Brain microvascular endothelial cell (primary cell): ENCODE results near the gene GDF7.

Source experiments
- DNase-seq: peaks from one replicate; pipeline ENCODE4 v3.0.0-alpha.2; 2020
- H3K27ac ChIP-seq: fragments of 250-450 bp; sonication (Bioruptor Pico); 2 replicates; pipeline ENCODE4 v1.5.1; 2020; ENCODE audit warnings: mild to moderate bottlenecking, moderate library complexity
- H3K27me3 ChIP-seq: fragments of 250-450 bp; sonication (Bioruptor Pico); replicated peaks from 2 replicates; pipeline ENCODE4 v1.5.1; 2020; ENCODE audit warnings: mild to moderate bottlenecking
- H3K36me3 ChIP-seq: fragments of 250-450 bp; sonication (Bioruptor Pico); replicated peaks from 2 replicates; pipeline ENCODE4 v1.5.1; 2020; ENCODE audit warnings: mild to moderate bottlenecking
- H3K4me3 ChIP-seq: 2 replicates; pipeline ENCODE4 v1.5.1; 2011; ENCODE audit warnings: low read depth, mild to moderate bottlenecking, control low read depth, low read length, moderate library complexity
- CTCF ChIP-seq: IDR thresholded peaks from 2 replicates; pipeline ENCODE4 v1.5.1; 2011; ENCODE audit warnings: low read depth, mild to moderate bottlenecking, moderate library complexity, low read length, control low read depth, inconsistent platforms; ENCODE audit errors: missing control alignments
- in situ Hi-C: cut with HindIII; loops from 2 replicates; pipeline ENCODE4 v1.10.0; 2017; ENCODE audit warnings: low sequenced_read_pairs, low pct_ligation_motif_present

The GDF7 gene

GRCh38 chr2:20634507-20635112 is 32.3 kb upstream of the GDF7 start:
- Histone ChIP-seq H3K27ac (no peak overlapping the region), H3K27me3 (no peaks in the 10 kb centered on the region), H3K36me3 (no peaks in the 10 kb centered on the region), H3K4me3 (no peak overlapping the region)
- DNase-seq, result peak; percentile 70
- peak; percentile 18 for TF ChIP-seq CTCF
- in situ Hi-C loops, result loop anchor here (25.0 kb wide), 1 partner anchor 222 kb away; no protein-coding TSS in a partner anchor

GRCh38 chr2:20635113-20635510 is 31.8 kb upstream of the GDF7 start:
- DNase-seq, result no peak
- H3K27me3 ChIP-seq, result no peaks in the 10 kb centered on the region
- no peak for TF ChIP-seq CTCF
- no peak overlapping the region for H3K27ac ChIP-seq
- no peak overlapping the region for H3K4me3 ChIP-seq
- no peaks in the 10 kb centered on the region for H3K36me3 ChIP-seq
- in situ Hi-C loops, result loop anchor here (25.0 kb wide), 1 partner anchor 223 kb away; no protein-coding TSS in a partner anchor

- in situ Hi-C loops, result loop anchor here (25.0 kb wide), 1 partner anchor 224 kb away; no protein-coding TSS in a partner anchor
- Histone ChIP-seq H3K27ac (no peak overlapping the region), H3K36me3 (peaks cover 4% of the 10 kb centered on the region), H3K27me3 (no peaks in the 10 kb centered on the region), H3K4me3 (no peak overlapping the region)
- TF ChIP-seq CTCF, result peak; percentile 97
- DNase-seq, result peak; percentile 61
Observed at GRCh38 chr2:20635675-20636584, 31.0 kb upstream of the GDF7 start.

GRCh38 chr2:20637147-20637546 is 29.8 kb upstream of the GDF7 start:
- peaks cover 4% of the 10 kb centered on the region for H3K36me3 ChIP-seq
- no peak overlapping the region for H3K4me3 ChIP-seq
- DNase-seq, result no peak
- H3K27ac ChIP-seq, result no peak overlapping the region
- in situ Hi-C loops, result loop anchor here (25.0 kb wide), 1 partner anchor 225 kb away; no protein-coding TSS in a partner anchor
- no peak for TF ChIP-seq CTCF
- no peaks in the 10 kb centered on the region for H3K27me3 ChIP-seq

- H3K27me3 ChIP-seq, result no peaks in the 10 kb centered on the region
- H3K36me3 ChIP-seq, result peaks cover 4% of the 10 kb centered on the region
- H3K27ac ChIP-seq, result no peak overlapping the region
- TF ChIP-seq CTCF, result no peak
- in situ Hi-C loops, result loop anchor here (25.0 kb wide), 1 partner anchor 226 kb away; no protein-coding TSS in a partner anchor
- H3K4me3 ChIP-seq, result no peak overlapping the region
- DNase-seq, result no peak
Observed at GRCh38 chr2:20638014-20638413, 28.9 kb upstream of the GDF7 start.
